Activated CD4-positive, CD25-positive, alpha-beta regulatory T cell treated with anti-CD3 and anti-CD28 coated beads, Interleukin-2, amount 50 U/mL, for 16 hours (primary cell): Measurements from ENCODE around the gene LRRC27.

Source experiments
- DNase-seq: peaks from one replicate; pipeline ENCODE4 v3.0.0-alpha.2; 2020; ENCODE audit warnings: low read depth, low spot score

Gene LRRC27

DNA sequence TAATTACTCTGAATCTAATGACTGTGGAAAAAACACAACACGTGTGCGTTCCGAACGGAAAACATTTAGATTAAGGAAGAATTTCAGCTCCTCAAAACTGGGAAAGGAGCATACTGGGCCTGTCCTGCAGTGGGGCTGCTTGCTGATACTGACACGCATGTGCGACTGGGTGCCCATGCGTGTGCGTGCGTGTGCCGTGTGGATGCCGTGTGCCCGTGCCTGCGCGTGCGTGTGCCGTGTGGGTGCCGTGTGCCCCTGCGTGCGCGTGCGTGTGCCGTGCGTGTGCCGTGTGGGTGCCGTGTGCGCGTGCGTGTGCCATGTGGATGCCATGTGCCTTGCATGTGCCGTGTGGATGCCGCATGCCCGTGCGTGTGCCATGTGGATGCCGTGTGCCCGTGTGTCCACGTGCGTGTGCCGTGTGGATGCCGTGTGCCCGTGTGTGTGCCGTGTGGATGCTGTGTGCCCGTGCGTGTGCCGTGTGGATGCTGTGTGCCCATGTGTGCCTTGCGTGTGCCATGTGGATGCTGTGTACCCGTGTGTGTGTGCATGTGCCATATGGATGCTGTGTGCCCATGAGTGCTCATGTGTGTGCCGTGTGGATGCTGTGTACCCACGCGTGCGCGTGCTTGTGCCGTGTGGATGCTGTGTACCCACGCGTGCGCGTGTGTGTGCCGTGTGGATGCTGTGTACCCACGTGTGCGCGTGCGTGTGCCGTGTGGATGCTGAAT lies 93.2 kb downstream of the LRRC27 start:
- no peak for DNase-seq

DNA sequence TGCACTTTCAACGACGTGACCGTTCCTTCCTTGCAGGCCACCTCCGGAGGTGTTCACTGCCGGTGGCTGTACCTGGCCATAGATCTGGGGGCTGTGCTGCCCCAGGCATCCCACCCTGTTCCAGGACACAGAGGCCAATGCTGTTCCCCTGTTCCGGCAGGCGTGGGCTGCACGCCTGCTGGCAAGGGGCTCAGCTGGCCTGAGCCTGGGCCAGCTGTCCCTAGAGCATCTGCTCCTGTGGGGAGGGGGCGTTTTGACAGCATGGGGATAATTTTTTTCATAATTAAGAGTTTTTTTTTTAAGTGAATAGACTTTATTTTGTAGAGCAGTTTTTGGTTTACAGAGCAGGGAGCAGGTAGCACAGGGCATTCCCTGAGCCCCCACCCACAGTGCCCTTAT lies 93.8 kb downstream of the LRRC27 start:
- DNase-seq = no peak

DNA sequence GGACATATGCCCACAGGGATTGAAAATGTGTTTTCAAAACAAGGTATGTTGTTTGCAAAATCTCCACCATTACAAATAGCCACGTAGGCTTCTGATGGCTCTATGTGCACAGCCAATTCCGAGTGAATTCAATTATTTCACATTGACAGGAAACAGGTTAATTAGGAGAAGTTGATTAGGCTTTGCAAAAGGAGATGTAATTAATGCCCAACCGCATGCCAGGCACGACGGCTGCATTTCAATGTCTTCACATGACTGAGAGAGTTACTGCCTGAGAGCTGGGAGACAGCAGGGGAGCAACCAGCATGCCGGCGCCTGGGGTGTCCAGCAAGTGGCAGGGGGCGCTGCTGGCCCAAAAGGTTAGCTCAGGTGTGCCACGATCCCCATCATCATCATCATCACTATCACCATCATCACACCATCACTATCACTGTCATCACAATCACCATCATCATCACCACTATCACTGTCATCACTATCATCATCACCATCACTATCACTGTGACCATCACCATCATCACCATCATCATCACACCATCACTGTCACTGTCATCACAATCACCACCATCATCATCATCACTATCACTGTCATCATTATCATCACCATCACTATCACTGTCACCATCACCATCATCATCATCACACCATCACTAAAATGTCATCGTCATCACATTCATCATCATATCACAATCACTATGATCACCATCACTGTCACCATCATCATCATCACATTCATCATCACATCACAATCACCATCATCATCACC lies 95.2 kb downstream of the LRRC27 start:
- DNase-seq = no peak

DNA sequence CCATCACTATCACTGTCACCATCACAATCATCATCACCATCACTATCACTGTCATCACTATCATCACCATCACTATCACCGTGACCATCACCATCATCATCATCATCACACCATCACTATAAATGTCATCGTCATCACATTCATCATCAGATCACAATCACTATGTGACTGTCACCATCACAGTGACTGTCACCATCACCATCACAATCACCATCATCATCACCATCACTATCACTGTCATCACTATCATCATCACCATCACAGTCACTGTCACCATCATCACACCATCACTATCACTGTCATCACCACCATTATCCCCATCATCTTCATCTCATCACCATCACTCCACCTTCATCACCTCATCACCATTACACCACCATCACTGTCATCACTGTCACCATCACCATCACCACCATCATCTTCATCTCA lies 96.0 kb downstream of the LRRC27 start:
- no peak for DNase-seq

DNA sequence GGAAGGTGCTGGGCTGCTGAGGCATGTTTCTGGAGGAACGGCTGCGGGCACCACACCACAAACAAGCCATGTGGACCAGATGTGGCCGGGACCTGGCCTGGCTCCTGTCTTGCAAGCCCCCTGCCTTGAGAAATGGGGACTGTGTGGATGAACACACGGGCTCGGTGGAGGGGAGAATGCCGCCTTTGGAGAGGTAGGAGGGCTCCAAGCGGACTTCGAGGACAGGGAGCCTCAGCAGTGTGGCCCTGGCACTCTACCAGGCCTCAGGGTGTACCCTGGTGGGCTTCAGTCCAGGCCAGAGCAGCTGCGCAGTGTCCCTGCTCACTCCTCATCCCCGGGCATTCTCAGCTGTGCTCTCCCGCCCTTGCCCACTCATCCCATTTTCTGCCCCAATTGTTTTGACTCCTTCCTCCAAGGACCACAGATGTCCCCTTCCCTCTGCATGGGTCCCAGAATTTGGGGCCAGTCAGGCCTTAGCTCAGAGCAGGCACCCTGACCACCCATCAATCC lies 96.5 kb downstream of the LRRC27 start:
- no peak for DNase-seq
